DMS53 treated with DMSO at 0.1 percent for 48 hours (cell line): ENCODE data around the gene KRT72.

Experiments used
- DNase-seq: peaks from one replicate; lab custom pipeline; 2025; ENCODE audit not compliant: unreplicated experiment; lab: John Stamatoyannopoulos, UW

KRT72 gene

GRCh38 chr12:52580496-52580895 is 20.8 kb downstream of the KRT72 start:
- DNase-seq, result no peak

- DNase-seq, result no peak
These were observed 21.5 kb downstream of the KRT72 start for GRCh38 chr12:52579468-52580465.

GRCh38 chr12:52578469-52578868 is 22.8 kb downstream of the KRT72 start:
- DNase-seq, result no peak

- no peak for DNase-seq
These were observed 23.9 kb downstream of the KRT72 start for GRCh38 chr12:52577316-52577715.

GRCh38 chr12:52575948-52576347 is 25.3 kb downstream of the KRT72 start:
- no peak for DNase-seq

- no peak for DNase-seq
These were observed 26.0 kb downstream of the KRT72 start for GRCh38 chr12:52575256-52575655.

GRCh38 chr12:52573743-52574142 is 27.5 kb downstream of the KRT72 start, which contains the start of gene KRT74:
KRT74 (minus strand) TSS chr12:52573843; CDS start chr12:52573777, 66 bp downstream.
- no peak for DNase-seq

- no peak for DNase-seq
These were observed 28.0 kb downstream of the KRT72 start for GRCh38 chr12:52573306-52573705.

- no peak for DNase-seq
These were observed 30.8 kb downstream of the KRT72 start for GRCh38 chr12:52570511-52570910.

- no peak for DNase-seq
These were observed 33.2 kb downstream of the KRT72 start for GRCh38 chr12:52568111-52568510.

- DNase-seq, result no peak
These were observed 34.4 kb downstream of the KRT72 start for GRCh38 chr12:52566847-52567291.

- no peak for DNase-seq
These were observed 36.7 kb downstream of the KRT72 start for GRCh38 chr12:52564582-52564981.

- DNase-seq, result no peak
These were observed 39.3 kb downstream of the KRT72 start for GRCh38 chr12:52561880-52562449.

- DNase-seq, result no peak
These were observed 41.3 kb downstream of the KRT72 start for GRCh38 chr12:52559979-52560378.

GRCh38 chr12:52558781-52559445 is 42.4 kb downstream of the KRT72 start:
- no peak for DNase-seq

GRCh38 chr12:52557476-52557875 is 43.8 kb downstream of the KRT72 start:
- DNase-seq, result no peak

- no peak for DNase-seq
These were observed 45.7 kb downstream of the KRT72 start for GRCh38 chr12:52555577-52555976.

GRCh38 chr12:52552681-52553195 is 48.5 kb downstream of the KRT72 start, which contains the start of gene KRT71:
KRT71 (minus strand) TSS chr12:52553145; CDS start chr12:52553077, 68 bp downstream.
- DNase-seq, result no peak

GRCh38 chr12:52552055-52552454 is 49.2 kb downstream of the KRT72 start:
- DNase-seq, result no peak

GRCh38 chr12:52551216-52551865 is 49.9 kb downstream of the KRT72 start:
- no peak for DNase-seq

- no peak for DNase-seq
These were observed 55.1 kb downstream of the KRT72 start for GRCh38 chr12:52546126-52546525.
